Measurements from ENCODE around the gene SLC16A10. TPM values are rescaled to one million over a fixed set of nuclear protein-coding genes. Genes with fewer than 3 reads are reported as not detected.

The SLC16A10 gene
- total RNA-seq, 1 donor from 2014 or later, result 0.02 TPM

- no peaks in the 10 kb centered on the region for H3K9me3 Mint-ChIP-seq (ENCODE audit: low read depth)
- H3K4me1 Mint-ChIP-seq (ENCODE audit: low read depth), result peaks cover 3% of the 10 kb centered on the region
- H3K27me3 Mint-ChIP-seq (ENCODE audit: low read depth), result no peaks in the 10 kb centered on the region
- no peak for TF ChIP-seq CTCF (IDR thresholded peaks at IDR 0.05)
- no peak for DNase-seq (ENCODE audit: low spot score)
- no peak overlapping the region for H3K27ac Mint-ChIP-seq (ENCODE audit: unreplicated experiment)
- H3K36me3 Mint-ChIP-seq (ENCODE audit: low read depth), result no peaks in the 10 kb centered on the region
- no peak overlapping the region for H3K4me3 Mint-ChIP-seq (ENCODE audit: unreplicated experiment)
Observed at GRCh38 chr6:111204881-111205280, 117.6 kb downstream of the SLC16A10 start.

- no peaks in the 10 kb centered on the region for H3K36me3 Mint-ChIP-seq (ENCODE audit: low read depth)
Observed at GRCh38 chr6:111205502-111205901, 118.2 kb downstream of the SLC16A10 start.

GRCh38 chr6:111207141-111207858, 120.0 kb downstream of the SLC16A10 start:
- Mint-ChIP-seq H3K9me3 (ENCODE audit: low read depth) (no peaks in the 10 kb centered on the region), H3K27me3 (ENCODE audit: low read depth) (no peaks in the 10 kb centered on the region), H3K27ac (ENCODE audit: unreplicated experiment) (no peak overlapping the region), H3K4me1 (ENCODE audit: low read depth) (no peaks in the 10 kb centered on the region), H3K4me3 (ENCODE audit: unreplicated experiment) (no peak overlapping the region), H3K36me3 (ENCODE audit: low read depth) (no peaks in the 10 kb centered on the region)
- TF ChIP-seq CTCF (IDR thresholded peaks at IDR 0.05), result no peak
- DNase-seq (ENCODE audit: low spot score), result no peak

More at GRCh38 chr6:111205502-111205901, 118.2 kb downstream of the SLC16A10 start:
- no peak for DNase-seq (ENCODE audit: low spot score)
- Mint-ChIP-seq H3K4me3 (ENCODE audit: unreplicated experiment) (no peak overlapping the region), H3K9me3 (ENCODE audit: low read depth) (no peaks in the 10 kb centered on the region), H3K27me3 (ENCODE audit: low read depth) (no peaks in the 10 kb centered on the region), H3K27ac (ENCODE audit: unreplicated experiment) (no peak overlapping the region), H3K4me1 (ENCODE audit: low read depth) (peaks cover 3% of the 10 kb centered on the region)
- no peak for TF ChIP-seq CTCF (IDR thresholded peaks at IDR 0.05)

- Mint-ChIP-seq H3K4me1 (ENCODE audit: low read depth) (no peaks in the 10 kb centered on the region), H3K9me3 (ENCODE audit: low read depth) (no peaks in the 10 kb centered on the region), H3K4me3 (ENCODE audit: unreplicated experiment) (no peak overlapping the region), H3K27me3 (ENCODE audit: low read depth) (no peaks in the 10 kb centered on the region), H3K36me3 (ENCODE audit: low read depth) (no peaks in the 10 kb centered on the region), H3K27ac (ENCODE audit: unreplicated experiment) (no peak overlapping the region)
- no peak for DNase-seq (ENCODE audit: low spot score)
- no peak for TF ChIP-seq CTCF (IDR thresholded peaks at IDR 0.05)
Observed at GRCh38 chr6:111208933-111209332, 121.6 kb downstream of the SLC16A10 start.

GRCh38 chr6:111210194-111210728, 123.0 kb downstream of the SLC16A10 start:
- DNase-seq (ENCODE audit: low spot score), result no peak
- Mint-ChIP-seq H3K27me3 (ENCODE audit: low read depth) (no peaks in the 10 kb centered on the region), H3K9me3 (ENCODE audit: low read depth) (no peaks in the 10 kb centered on the region), H3K4me3 (ENCODE audit: unreplicated experiment) (no peak overlapping the region), H3K4me1 (ENCODE audit: low read depth) (peaks cover 3% of the 10 kb centered on the region), H3K36me3 (ENCODE audit: low read depth) (no peaks in the 10 kb centered on the region), H3K27ac (ENCODE audit: unreplicated experiment) (no peak overlapping the region)
- peak; percentile 86 for TF ChIP-seq CTCF (IDR thresholded peaks at IDR 0.05)

Measured in chondrocyte (in vitro differentiated cells).